B cell (primary cell): ENCODE results near the gene RPS18.

Experiments used
- EZH2 ChIP-seq: IDR thresholded peaks from 2 replicates; pipeline ENCODE4 v1.6.1; 2012; ENCODE audit warnings: borderline replicate concordance, low read depth, mild to moderate bottlenecking, moderate library complexity, low read length; ENCODE audit not compliant: insufficient read depth, poor library complexity, severe bottlenecking
- TF ChIP-seq, protein P1 (sequence below): fragments of 200-600 bp; IDR thresholded peaks from one replicate; pipeline ENCODE4 v1.8.0; 2022; ENCODE audit warnings: antibody characterized with exemption, mild to moderate bottlenecking

DNA sequence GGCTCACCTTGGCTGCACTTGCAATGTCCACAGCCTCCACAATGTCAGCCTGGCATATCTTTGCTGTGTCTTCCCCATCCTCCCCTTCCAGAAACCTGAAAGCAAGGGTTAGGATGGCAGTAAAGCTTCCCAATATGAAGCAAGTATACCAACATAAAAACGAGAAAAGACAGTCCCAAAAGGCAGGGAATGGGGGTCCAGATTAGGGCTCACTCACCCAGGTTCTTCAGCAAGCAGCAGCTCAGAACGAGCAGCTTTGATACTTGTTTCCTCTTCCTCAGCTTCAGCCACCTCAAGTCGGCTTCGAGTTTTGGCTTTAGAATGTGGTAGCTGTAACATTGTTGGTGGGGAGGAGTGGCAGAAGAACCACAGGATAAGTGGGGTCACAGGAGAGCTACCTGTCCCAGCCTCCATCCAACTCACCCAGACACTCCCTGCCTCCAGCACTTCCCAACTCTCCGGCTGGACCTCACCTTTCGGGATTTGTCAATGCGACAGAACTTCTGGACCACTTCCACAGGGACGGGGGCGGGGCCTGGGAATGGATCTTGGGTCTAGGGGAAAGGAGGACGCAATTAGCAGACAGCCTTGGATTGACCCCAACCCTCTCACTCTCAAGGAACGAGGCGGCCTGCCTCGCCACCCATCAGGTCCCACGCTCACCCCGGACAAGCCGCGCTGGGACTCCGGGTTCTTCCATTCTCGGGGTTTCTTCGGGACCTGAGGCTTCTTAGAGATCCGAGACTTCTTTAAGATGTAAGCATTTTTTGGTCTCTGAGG lies 16.5 kb downstream of the RPS18 start:
- TF ChIP-seq, protein P1, sequence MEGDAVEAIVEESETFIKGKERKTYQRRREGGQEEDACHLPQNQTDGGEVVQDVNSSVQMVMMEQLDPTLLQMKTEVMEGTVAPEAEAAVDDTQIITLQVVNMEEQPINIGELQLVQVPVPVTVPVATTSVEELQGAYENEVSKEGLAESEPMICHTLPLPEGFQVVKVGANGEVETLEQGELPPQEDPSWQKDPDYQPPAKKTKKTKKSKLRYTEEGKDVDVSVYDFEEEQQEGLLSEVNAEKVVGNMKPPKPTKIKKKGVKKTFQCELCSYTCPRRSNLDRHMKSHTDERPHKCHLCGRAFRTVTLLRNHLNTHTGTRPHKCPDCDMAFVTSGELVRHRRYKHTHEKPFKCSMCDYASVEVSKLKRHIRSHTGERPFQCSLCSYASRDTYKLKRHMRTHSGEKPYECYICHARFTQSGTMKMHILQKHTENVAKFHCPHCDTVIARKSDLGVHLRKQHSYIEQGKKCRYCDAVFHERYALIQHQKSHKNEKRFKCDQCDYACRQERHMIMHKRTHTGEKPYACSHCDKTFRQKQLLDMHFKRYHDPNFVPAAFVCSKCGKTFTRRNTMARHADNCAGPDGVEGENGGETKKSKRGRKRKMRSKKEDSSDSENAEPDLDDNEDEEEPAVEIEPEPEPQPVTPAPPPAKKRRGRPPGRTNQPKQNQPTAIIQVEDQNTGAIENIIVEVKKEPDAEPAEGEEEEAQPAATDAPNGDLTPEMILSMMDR: no peak
- no peak for TF ChIP-seq EZH2
